Esophagus squamous epithelium (tissue), 5 donors: ENCODE measurements around the gene SLC12A6. TPM values are rescaled to one million over a fixed set of nuclear protein-coding genes. Genes with fewer than 3 reads are reported as not detected.

Experiments
- DNase-seq: peaks from one replicate; lab custom pipeline; 2025; lab: John Stamatoyannopoulos, UW
- H3K27ac ChIP-seq, 4 donors: fragments of 200-600 bp; sonication (generic); one replicate each; pipeline ENCODE4 v1.5.1; 2016 to 2019; ENCODE audit warnings: mild to moderate bottlenecking in 1 of 4
- H3K27me3 ChIP-seq, 4 donors: fragments of 200-600 bp; sonication (generic); 1 replicate in 3 of 4; 2 replicates in 1 of 4; pipeline versions ENCODE4 v1.5.1 to v1.6.0; 2017 to 2021; ENCODE audit warnings: antibody characterized with exemption in 1 of 4
- H3K36me3 ChIP-seq, 3 donors: fragments of 200-600 bp; sonication (generic); one replicate each; pipeline ENCODE4 v1.5.1; 2016 to 2019
- H3K4me1 ChIP-seq, 3 donors: fragments of 200-600 bp; sonication (generic); one replicate each; pipeline ENCODE4 v1.5.1; 2017 to 2019
- H3K4me3 ChIP-seq, 4 donors: fragments of 200-600 bp; sonication (generic); 1 replicate in 3 of 4; 2 replicates in 1 of 4; pipeline ENCODE4 v1.5.1; 2016 to 2019; ENCODE audit warnings: mild to moderate bottlenecking in 2 of 4, moderate library complexity in 1 of 4
- H3K9me3 ChIP-seq, 3 donors: fragments of 200-600 bp; sonication (generic); one replicate each; pipeline ENCODE4 v1.5.1; 2016 to 2019
- CTCF ChIP-seq, 6 experiments: fragments of 450-650 bp in 4 of 6; fragments of 200-600 bp in 2 of 6; sonication (generic) in 2 of 6; IDR thresholded peaks; one replicate each; pipeline ENCODE4 v1.5.1; 2016 to 2019; ENCODE audit warnings: antibody characterized with exemption in 6 of 6, mild to moderate bottlenecking in 4 of 6, moderate library complexity in 4 of 6
- POLR2A ChIP-seq, 4 donors: fragments of 450-650 bp; IDR thresholded peaks; one replicate each; pipeline ENCODE4 v1.6.1; 2017; ENCODE audit warnings: antibody characterized with exemption in 4 of 4, mild to moderate bottlenecking in 4 of 4, moderate library complexity in 3 of 4
- WGBS, 2 donors: methylation state at CpG; one replicate each; pipeline ENCODE4 v1.1.5; 2018; 5-methylcytosine and 5-hydroxymethylcytosine counted together
- intact Hi-C: fragments of 100-400 bp; cut with DNase I; formaldehyde crosslinking; loops from one replicate; pipeline ENCODE4 v1.15.0; 2022
- total RNA-seq, 4 donors: library from RNA; depleted of rRNA; stranded (reverse); fragments of >200 nt; gene quantifications; one replicate each; pipeline ENCODE4 v1.1.0, GENCODE V29; 2016
- donor health status: DM: yes; HTN: yes; CAD: no.

Gene SLC12A6
- total RNA-seq, 4 donors from 2014 or later, result 33.0 to 70.3 (median 49.5) TPM

- H3K4me1 ChIP-seq, result peaks cover 4 to 30% (median 4%) of the 10 kb centered on the region in 3 donors
- WGBS, 2 donors, result 35 to 61% methylated on average over 4 of the region's 4 CpGs
- H3K36me3 ChIP-seq, result no peaks in the 10 kb centered on the region
- no peak for DNase-seq
- TF ChIP-seq POLR2A (IDR thresholded peaks at IDR 0.05), result no peak
- TF ChIP-seq CTCF (IDR thresholded peaks at IDR 0.05), result no peak
- H3K9me3 ChIP-seq, result no peaks in the 10 kb centered on the region
- intact Hi-C loops, result no loop called here
- peak overlapping the region; percentile 30 to 79 (median 72) for H3K27ac ChIP-seq
- H3K4me3 ChIP-seq, result no peak overlapping the region
- no peaks in the 10 kb centered on the region for H3K27me3 ChIP-seq
Observed at GRCh38 chr15:34280193-34280592, 57.4 kb downstream of the SLC12A6 start.

GRCh38 chr15:34279368-34279767, 58.2 kb downstream of the SLC12A6 start:
- H3K27ac ChIP-seq, result peak overlapping the region; percentile 30 to 79 (median 72)
- 42 to 49% methylated on average over 2 of the region's 2 CpGs for WGBS, 2 donors
- no peak overlapping the region for H3K4me3 ChIP-seq
- intact Hi-C loops, result no loop called here
- H3K36me3 ChIP-seq, result peaks cover 0 to 4% (median 0%) of the 10 kb centered on the region in 3 donors
- no peak for DNase-seq
- no peak for TF ChIP-seq CTCF (IDR thresholded peaks at IDR 0.05)
- no peak for TF ChIP-seq POLR2A (IDR thresholded peaks at IDR 0.05)
- H3K27me3 ChIP-seq, result no peaks in the 10 kb centered on the region
- H3K4me1 ChIP-seq, result peaks cover 4 to 33% (median 4%) of the 10 kb centered on the region in 3 donors
- H3K9me3 ChIP-seq, result no peaks in the 10 kb centered on the region

- 58 to 74% methylated on average over 1 of the region's 1 CpG for WGBS, 2 donors
- DNase-seq, result no peak
- Histone ChIP-seq H3K9me3 (no peaks in the 10 kb centered on the region), H3K27ac (no peak overlapping the region), H3K4me1 (peaks cover 4 to 45% (median 4%) of the 10 kb centered on the region in 3 donors), H3K36me3 (peaks cover 0 to 24% (median 0%) of the 10 kb centered on the region in 3 donors), H3K27me3 (no peaks in the 10 kb centered on the region), H3K4me3 (no peak overlapping the region)
- TF ChIP-seq CTCF (IDR thresholded peaks at IDR 0.05) (no peak), POLR2A (IDR thresholded peaks at IDR 0.05) (no peak)
- intact Hi-C loops, result no loop called here
Observed at GRCh38 chr15:34275721-34276120, 61.9 kb downstream of the SLC12A6 start.

- Histone ChIP-seq H3K9me3 (no peaks in the 10 kb centered on the region), H3K36me3 (peaks cover 0 to 29% (median 0%) of the 10 kb centered on the region in 3 donors), H3K4me3 (no peak overlapping the region), H3K4me1 (peaks cover 4 to 40% (median 4%) of the 10 kb centered on the region in 3 donors), H3K27ac (no peak overlapping the region), H3K27me3 (no peaks in the 10 kb centered on the region)
- intact Hi-C loops, result no loop called here
- no peak for DNase-seq
- TF ChIP-seq CTCF (IDR thresholded peaks at IDR 0.05) (no peak), POLR2A (IDR thresholded peaks at IDR 0.05) (no peak)
Observed at GRCh38 chr15:34275154-34275553, 62.4 kb downstream of the SLC12A6 start.

- Histone ChIP-seq H3K27ac (peak overlapping the region in 3 of 4 donors; percentile 37 to 56 (median 50)), H3K36me3 (peaks cover 0 to 31% (median 0%) of the 10 kb centered on the region in 3 donors), H3K4me3 (no peak overlapping the region), H3K27me3 (no peaks in the 10 kb centered on the region), H3K9me3 (no peaks in the 10 kb centered on the region), H3K4me1 (peaks cover 0 to 18% (median 0%) of the 10 kb centered on the region in 3 donors)
- WGBS, 2 donors, result 53 to 61% methylated on average over 3 of the region's 3 CpGs
- intact Hi-C loops, result no loop called here
- TF ChIP-seq POLR2A (IDR thresholded peaks at IDR 0.05) (no peak), CTCF (IDR thresholded peaks at IDR 0.05) (no peak)
- no peak for DNase-seq
Observed at GRCh38 chr15:34271493-34271892, 66.1 kb downstream of the SLC12A6 start.
